GM04504 (cell line): ENCODE results near the gene CSN3.
"Not testable (repeated sequence)": the region's sequence is repeated elsewhere in the genome, so short reads cannot be mapped to it uniquely, and the experiment has no call there.

ENCODE experiments used
- DNase-seq: peaks from one replicate; pipeline ENCODE4 v3.0.0-alpha.2; 2012; ENCODE audit warnings: low read depth

The CSN3 gene

GRCh38 chr4:70242297-70242696, at the start of gene CSN3:
Gene CSN3, plus strand, starts transcription at chr4:70242597. Its CDS starts 2,223 bp downstream, at chr4:70244820.
- DNase-seq: not testable (repeated sequence)

- DNase-seq: no peak
Observed at GRCh38 chr4:70192895-70193294, 49.5 kb upstream of the CSN3 start.

GRCh38 chr4:70195425-70195824, 47.0 kb upstream of the CSN3 start, which contains the start of gene ODAM:
Gene ODAM, plus strand, starts transcription at chr4:70195725. Its CDS starts 819 bp downstream, at chr4:70196544.
- DNase-seq: no peak

- DNase-seq: no peak
Observed at GRCh38 chr4:70196857-70197256, 45.5 kb upstream of the CSN3 start.

GRCh38 chr4:70197842-70198241, 44.6 kb upstream of the CSN3 start:
- DNase-seq: no peak

- DNase-seq: no peak
Observed at GRCh38 chr4:70203601-70204000, 38.8 kb upstream of the CSN3 start.

- not testable (repeated sequence) for DNase-seq
Observed at GRCh38 chr4:70212752-70213151, 29.6 kb upstream of the CSN3 start.

- DNase-seq: not testable (repeated sequence)
Observed at GRCh38 chr4:70216109-70216508, 26.3 kb upstream of the CSN3 start.

GRCh38 chr4:70216550-70216949, 25.8 kb upstream of the CSN3 start:
- not testable (repeated sequence) for DNase-seq

GRCh38 chr4:70221389-70221788, 21.0 kb upstream of the CSN3 start:
- DNase-seq: not testable (repeated sequence)

GRCh38 chr4:70221818-70222217, 20.6 kb upstream of the CSN3 start:
- DNase-seq: not testable (repeated sequence)

GRCh38 chr4:70225824-70226223, 16.6 kb upstream of the CSN3 start, which contains the start of gene FDCSP:
Gene FDCSP, plus strand, starts transcription at chr4:70226124. Its CDS starts 5,071 bp downstream, at chr4:70231195.
- DNase-seq: no peak

GRCh38 chr4:70236125-70236524, 6.3 kb upstream of the CSN3 start:
- DNase-seq: no peak

- DNase-seq: no peak
Observed at GRCh38 chr4:70239131-70239883, 3.1 kb upstream of the CSN3 start.

- DNase-seq: no peak
Observed at GRCh38 chr4:70239884-70240591, 2.4 kb upstream of the CSN3 start.

GRCh38 chr4:70243091-70243490, 694 bp downstream of the CSN3 start:
- no peak for DNase-seq

- DNase-seq: no peak
Observed at GRCh38 chr4:70251250-70251944, 9.0 kb downstream of the CSN3 start.

- DNase-seq: no peak
Observed at GRCh38 chr4:70251945-70252277, 9.5 kb downstream of the CSN3 start.

- no peak for DNase-seq
Observed at GRCh38 chr4:70269674-70270073, 27.3 kb downstream of the CSN3 start.

- DNase-seq: no peak
Observed at GRCh38 chr4:70277121-70277520, 34.7 kb downstream of the CSN3 start.

GRCh38 chr4:70280567-70280966, 38.2 kb downstream of the CSN3 start:
- no peak for DNase-seq

- DNase-seq: no peak
Observed at GRCh38 chr4:70288651-70289050, 46.3 kb downstream of the CSN3 start.

- no peak for DNase-seq
Observed at GRCh38 chr4:70291341-70291740, 48.9 kb downstream of the CSN3 start.
